ENCODE results near the gene KCND2.
"Not testable (repeated sequence)": the region's sequence is repeated elsewhere in the genome, so short reads cannot be mapped to it uniquely, and the experiment has no call there.

KCND2 gene

GRCh38 chr7:120775755-120776154 is 502.8 kb downstream of the KCND2 start:
- DNase-seq, result no peak

DNA sequence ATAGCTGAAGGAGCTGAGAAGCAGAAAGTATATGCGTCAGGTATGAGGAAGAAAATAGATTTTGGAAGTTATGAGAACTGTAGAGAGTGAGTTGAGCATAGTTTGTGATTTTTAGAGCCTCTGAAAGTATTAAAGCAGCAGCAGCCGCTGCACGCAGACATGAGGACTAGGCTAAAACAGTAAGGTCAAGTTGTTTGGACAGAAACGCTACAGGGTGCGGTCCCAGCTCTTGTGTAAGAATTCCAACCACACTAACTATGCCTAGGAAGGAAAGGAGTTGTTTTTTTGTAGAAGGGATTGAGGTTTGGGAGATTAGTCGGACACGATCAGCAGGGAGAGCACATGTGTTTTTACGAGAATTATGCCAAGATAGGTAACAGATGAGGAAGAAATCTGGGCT is 506.1 kb downstream of the KCND2 start:
- DNase-seq, result not testable (repeated sequence)

- not testable (repeated sequence) for DNase-seq
Measured at GRCh38 chr7:120780451-120780850, 507.5 kb downstream of the KCND2 start.

DNA sequence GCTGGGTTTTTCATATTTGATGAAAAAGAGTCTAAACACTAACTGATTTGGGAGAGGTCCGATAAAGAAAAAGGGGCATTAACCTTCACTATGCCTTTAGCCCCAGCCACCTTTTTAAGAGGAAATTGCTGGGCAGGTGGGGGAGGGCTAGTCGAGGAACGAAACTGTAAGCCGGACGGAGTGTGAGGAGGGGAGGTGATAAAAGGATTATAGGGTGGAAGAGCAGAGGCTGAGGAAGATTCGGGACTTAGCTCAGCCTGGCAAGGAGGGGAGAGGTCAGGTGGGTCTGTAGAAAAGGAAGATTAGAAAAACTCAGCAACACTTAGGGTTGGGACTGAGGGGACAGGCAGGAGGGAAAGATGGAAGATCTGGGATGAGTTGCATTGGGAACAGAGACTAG is 508.0 kb downstream of the KCND2 start:
- DNase-seq, result no peak

DNA sequence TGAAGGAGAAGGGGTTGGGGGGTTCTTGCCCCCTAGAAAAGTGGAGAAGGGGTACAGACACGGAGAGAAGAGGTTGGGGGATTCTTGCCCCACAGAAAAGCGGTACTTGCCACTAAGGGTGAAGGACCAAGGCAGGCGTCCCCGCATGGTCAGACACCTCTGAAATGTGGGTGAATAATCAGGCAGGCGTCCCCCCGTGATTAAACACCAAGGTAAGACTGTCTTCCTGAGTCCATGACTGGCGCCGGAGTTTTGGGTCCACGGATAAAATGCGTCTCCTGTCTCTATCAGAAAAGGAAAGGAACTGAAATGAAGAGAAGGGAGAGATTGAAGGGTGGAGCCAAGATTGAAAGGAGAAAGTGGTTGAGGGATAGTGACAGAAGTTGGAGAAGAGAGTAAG is 508.9 kb downstream of the KCND2 start:
- not testable (repeated sequence) for DNase-seq

DNA sequence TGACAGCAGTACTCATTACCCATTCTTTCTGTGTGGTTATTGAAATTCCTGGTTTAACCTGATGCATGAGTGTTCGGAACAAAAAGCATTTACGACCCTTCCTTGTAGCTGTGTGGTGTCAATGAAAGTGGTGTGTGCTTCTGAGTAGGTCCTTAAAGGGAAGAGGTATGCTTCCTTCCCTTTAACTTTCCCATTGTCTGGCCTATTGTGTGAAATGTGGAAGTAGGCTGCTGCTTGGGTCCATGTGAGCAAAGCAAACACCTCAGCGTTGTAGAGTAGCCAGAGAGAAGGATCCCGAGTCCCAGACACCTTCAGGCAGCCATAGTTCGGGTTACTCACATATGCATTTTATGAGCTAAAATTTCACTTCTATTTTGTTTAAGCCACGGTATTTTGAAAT is 510.3 kb downstream of the KCND2 start:
- no peak for DNase-seq

DNA sequence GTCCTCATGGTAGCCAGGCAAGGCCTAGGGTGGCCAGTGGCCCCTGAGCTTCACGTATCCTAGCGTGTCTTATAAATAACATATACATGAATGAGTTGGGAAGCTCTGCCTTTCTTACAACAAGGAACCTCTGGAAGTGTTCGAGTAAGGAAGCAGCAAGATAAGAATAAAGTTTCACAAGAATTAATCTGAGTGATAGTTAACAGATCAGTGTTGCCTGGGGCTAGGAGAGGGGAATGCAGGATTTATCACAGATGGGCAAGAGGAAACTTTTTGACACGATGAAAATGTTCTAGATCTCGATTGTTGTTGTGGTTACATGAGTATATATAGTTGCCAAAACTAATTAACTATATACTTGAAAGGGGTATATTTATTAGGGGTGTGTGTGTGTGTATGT is 510.7 kb downstream of the KCND2 start:
- no peak for DNase-seq

GRCh38 chr7:120785095-120785494 is 512.1 kb downstream of the KCND2 start:
- DNase-seq, result no peak

DNA sequence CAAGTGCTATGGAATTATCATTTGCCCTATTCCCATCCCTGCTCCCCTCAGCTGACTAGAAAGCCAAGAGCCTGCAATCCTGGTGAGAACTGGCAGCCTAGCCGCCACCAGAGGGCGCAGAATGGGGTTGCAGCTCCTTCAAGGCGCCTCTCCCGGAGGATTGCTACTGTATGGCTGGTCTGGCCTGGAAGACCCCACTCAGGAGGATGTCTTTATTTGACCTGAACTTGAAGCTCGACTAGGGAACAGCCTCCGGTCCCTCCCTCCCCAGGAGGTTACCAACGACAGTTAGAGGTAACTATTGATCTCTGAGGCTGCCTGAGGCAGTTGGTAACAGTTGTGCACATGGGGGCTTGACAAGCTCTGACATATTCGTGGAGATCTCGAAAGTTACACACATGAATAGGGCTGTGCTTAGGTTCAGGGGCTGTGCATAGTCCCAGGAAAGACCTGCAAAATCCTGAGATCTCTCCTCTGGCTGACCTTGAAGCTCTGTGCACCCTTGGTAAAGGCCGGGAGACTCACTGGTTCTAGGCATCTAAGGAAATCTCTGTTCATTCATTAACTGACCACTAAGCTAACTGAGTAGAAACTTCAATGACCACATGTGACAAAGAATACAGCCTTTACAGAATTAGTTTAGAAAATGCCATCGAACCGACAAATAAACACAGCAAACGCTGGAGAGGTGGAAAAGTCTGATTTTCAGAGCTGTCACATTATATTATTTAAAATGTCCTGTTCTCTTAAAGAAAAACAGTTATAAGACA is 519.3 kb downstream of the KCND2 start:
- peak; percentile 61 to 65 for DNase-seq

GRCh38 chr7:120792861-120793130 is 519.8 kb downstream of the KCND2 start:
- DNase-seq, result no peak

DNA sequence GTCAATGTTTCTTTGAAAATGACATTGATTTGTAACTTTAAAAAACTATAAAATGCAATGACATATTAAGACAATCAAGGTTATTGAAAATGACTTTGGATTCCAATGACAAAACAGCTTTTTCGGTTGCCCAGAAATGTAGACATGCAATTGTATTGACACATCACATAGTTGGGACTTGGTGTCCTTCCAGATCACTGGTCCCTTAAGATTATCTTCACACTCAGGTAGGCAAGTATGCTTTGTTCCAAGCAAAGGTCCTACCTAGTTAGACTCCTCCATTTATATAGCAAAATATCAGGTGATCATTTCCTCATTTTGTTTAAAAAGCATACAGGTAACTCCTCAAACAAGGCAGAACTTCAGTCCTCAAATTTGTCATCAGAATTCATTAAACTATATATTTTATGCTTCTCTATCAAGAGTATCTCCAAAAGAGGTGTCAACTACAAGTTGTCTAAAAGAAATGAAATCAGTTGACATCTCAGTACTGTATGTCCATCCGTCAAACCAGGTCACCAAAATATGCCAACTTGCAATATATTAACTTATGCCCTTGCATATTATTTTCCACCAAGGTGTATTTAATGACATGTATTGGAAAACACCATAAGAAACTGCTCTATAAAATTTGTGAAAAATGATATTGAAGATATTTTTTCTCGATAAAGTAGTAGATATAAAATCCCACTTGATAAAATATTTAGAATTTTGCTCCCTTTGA is 520.4 kb downstream of the KCND2 start:
- no peak for DNase-seq

DNA sequence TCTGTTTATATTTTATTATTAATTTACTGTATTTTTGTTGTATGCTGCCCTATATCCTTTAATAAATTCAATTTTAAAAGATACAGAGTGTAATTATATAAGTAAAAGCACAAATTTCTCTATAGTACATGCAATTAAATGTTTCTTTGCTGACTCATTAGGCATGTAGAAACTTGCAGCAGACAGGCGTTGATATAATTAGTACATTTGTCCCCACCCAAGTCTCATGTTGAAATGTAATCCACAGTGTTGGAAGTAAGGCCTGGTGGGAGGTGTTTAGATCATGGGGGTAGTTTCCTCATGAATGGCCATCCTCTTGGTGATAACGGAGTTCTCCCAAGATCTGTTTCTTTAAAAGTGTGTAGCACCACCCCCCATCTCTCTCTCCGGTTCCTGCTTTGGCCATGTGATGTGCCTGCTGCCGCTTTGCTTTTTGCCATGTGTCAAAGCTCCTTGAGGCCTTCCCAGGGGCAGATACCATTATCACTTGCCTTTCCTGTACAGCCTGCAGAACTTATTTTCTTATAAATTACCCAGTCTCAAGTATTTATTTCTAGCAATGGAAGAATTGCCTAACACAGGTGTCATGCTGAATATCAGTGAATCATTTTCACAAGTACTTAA is 521.2 kb downstream of the KCND2 start:
- no peak for DNase-seq

DNA sequence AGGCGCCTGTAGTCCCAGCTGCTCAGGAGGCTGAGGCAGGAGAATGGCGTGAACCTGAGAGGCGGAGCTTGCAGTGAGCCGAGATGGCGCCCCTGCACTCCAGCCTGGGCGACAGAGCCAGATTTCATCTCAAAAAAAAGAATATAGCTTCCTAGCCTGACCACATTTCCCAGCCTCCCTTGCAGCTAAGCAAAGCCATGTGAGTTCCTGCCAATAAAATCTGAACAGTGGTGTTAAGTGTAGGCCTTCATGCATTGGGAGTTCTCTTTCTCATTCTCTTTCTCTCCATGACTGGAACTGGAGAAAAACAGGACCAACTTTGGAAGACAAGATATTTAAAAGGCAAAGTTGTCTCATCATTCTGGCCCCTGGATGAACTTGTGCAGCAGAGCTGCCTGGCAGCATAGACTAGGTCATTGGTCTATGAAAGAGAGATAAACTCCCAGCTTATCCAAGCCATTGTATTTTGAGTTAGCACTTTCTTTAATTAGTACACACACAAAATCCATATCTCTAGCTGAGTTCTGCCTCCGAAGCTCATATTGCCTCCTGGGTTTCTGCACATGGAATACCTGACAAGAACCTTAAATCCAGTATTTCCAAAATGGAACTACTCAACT is 524.2 kb downstream of the KCND2 start:
- DNase-seq, result no peak

DNA sequence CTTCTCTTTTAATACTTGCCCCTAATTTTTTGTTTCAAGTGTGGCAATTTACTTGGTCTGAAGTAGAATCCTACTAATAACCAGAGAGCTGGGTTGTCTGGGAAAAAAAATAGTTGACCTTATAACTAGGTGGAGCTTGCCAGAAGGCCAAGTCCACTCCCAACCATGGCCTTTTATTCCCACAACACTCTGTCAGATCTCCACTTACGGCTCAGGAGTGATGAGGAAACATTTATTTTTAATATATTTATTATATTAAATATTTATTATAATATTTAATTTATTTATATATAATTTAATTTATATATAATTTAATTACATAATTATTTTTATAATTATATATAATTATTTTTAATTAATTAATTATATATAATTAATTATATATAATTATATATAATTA is 526.2 kb downstream of the KCND2 start:
- no peak for DNase-seq
